Measurements from ENCODE around the gene PIGN.

Gene PIGN, protein sequence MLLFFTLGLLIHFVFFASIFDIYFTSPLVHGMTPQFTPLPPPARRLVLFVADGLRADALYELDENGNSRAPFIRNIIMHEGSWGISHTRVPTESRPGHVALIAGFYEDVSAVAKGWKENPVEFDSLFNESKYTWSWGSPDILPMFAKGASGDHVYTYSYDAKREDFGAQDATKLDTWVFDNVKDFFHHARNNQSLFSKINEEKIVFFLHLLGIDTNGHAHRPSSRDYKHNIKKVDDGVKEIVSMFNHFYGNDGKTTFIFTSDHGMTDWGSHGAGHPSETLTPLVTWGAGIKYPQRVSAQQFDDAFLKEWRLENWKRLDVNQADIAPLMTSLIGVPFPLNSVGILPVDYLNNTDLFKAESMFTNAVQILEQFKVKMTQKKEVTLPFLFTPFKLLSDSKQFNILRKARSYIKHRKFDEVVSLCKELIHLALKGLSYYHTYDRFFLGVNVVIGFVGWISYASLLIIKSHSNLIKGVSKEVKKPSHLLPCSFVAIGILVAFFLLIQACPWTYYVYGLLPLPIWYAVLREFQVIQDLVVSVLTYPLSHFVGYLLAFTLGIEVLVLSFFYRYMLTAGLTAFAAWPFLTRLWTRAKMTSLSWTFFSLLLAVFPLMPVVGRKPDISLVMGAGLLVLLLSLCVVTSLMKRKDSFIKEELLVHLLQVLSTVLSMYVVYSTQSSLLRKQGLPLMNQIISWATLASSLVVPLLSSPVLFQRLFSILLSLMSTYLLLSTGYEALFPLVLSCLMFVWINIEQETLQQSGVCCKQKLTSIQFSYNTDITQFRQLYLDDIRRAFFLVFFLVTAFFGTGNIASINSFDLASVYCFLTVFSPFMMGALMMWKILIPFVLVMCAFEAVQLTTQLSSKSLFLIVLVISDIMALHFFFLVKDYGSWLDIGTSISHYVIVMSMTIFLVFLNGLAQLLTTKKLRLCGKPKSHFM

GRCh38 chr18:62186774-62187542, at the start of gene PIGN, which contains the start of gene RELCH:
PIGN (minus strand) TSS chr18:62187056; CDS start chr18:62161353, 25,703 bp downstream.
RELCH (plus strand) TSS chr18:62187255; CDS start chr18:62187506, 251 bp downstream.
- peak; percentile 93 for DNase-seq

DNA sequence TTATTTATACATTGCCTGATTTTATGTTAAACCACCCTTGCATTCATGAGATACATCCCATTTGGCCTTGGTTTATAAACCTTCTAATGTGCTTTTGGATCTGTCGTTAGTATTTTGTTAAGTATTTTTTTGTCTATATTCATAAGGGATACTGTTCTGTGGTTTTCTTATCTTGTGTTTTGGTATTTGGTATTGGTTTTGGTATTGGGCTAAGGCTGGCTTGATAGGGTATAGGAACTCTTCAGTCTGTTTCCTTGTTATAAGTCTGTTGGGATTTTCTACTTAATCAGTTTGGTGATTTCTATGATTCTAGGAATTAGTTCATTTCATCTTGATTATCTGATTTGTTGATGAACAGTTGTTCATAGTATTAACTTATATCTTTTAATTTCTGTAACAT, 49.4 kb upstream of the PIGN start:
- DNase-seq: no peak

DNA sequence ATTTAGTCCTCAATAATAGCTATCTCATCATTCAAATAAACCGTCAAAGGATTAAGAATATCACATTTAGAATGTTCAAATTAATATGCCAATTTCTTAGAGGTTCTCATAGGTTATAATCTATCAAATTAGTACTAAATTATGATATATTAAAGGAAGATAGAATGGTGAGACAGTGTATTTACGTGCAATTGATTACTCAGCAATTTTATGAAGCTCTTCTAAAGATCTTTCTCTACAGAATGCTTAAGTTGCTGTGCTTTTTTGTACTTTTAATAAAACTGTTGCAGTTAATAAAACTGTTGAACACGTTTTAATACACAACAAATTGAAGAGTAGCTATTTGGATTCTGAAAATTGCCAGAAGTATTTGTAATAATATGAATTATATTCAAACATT, 39.2 kb upstream of the PIGN start:
- no peak for DNase-seq

- no peak for DNase-seq
These were observed 37.4 kb upstream of the PIGN start for GRCh38 chr18:62224229-62224628.

- no peak for DNase-seq
These were observed 27.9 kb upstream of the PIGN start for GRCh38 chr18:62214790-62215189.

- no peak for DNase-seq
These were observed 24.5 kb upstream of the PIGN start for GRCh38 chr18:62211325-62211828.

- DNase-seq: no peak
These were observed 23.3 kb upstream of the PIGN start for GRCh38 chr18:62210138-62210537.

DNA sequence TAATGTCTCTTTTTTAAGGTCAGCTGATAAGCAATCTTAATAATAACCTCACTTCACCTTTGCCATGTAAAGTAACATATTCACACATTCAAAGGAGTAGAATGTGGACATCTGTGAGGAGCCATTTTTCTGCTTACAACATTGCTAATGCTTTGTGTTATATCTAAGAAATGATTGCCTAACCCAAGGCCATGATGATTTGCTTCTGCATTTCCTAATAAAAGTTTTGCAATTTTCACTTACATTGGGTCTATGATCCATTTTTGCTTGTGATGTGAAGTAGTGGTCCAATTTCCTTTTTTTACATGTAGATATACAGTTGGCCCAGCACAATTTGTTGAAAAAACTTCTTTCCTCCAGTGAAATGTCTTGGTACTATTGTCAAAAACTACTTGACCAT, 22.2 kb upstream of the PIGN start:
- no peak for DNase-seq

GRCh38 chr18:62206593-62206992, 19.7 kb upstream of the PIGN start:
- DNase-seq: no peak

GRCh38 chr18:62205824-62206223, 19.0 kb upstream of the PIGN start:
- no peak for DNase-seq

DNA sequence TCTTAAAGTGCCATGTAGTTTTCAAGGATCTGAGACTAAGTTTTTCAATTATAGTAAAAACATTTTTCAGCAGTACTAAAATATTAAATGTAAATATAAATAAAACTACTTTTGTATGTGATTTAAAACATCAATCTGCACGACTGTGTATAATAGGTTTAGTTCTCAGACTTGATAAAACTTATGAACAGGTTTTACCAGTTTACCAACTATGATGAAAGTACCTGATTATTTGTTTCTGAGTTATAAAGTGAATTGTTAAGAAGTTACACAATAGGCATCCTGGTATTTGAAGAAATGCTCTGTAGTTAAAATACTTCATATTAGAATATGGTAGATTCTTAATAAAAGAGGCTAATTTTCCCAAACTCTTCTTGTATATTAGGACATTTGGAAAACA, 15.0 kb upstream of the PIGN start:
- DNase-seq: no peak

DNA sequence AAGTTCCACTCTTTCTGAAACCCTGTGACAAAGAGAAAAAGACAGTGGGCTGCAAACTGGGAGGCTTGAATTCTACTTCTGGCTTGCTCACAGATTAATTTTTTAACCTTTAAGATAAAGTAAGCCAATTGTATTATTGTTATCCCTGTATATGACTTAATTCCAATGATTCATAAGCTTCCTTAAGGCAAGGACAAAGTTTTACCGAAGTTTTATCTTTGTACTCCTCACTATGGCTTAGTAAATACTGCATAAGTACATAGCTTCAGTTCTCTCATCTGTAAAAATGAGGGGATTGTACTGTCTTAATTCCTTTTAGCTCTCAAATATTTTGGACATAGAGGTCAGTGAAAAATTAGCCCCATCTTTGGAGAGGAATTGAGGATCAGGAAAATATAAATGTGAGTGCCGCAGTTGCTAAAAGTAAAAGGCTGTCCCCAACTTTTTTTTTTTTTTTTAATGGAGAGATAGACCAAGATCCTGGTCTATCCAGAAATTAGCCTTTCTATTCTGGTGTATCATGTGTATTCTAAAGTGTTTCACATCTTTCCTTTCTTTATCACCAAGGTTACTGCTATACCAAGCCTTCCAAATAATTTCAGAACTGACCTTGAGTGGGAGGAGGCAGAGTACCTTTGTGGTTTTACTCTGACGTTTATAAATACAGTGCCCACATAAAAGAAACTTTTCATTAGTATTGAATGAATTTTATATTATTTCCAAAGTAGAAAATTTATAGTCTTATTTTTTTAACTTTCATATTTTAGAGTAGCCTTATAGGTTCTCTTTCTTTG, 13.5 kb upstream of the PIGN start:
- DNase-seq: no peak

DNA sequence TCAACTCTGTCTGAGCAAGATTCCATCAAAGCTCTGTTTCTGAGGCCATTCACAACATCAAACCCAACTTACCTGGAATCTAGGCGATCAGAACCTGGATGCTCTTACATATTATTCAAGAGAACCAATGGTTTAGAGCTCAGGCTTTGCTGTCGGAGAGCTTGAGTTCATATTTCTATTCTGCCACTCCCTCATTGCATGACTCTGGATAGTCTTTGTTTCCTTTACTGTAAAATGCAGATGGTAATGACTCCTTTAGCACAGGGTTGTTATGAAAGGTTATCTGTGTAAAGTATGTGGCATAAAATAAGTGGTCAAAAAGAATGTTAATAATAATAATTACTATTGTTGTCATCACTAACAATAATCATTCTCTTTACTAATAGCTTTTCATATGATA, 12.8 kb upstream of the PIGN start:
- DNase-seq: no peak

- DNase-seq: no peak
These were observed 11.4 kb upstream of the PIGN start for GRCh38 chr18:62198259-62198658.

- DNase-seq: no peak
These were observed 10.1 kb upstream of the PIGN start for GRCh38 chr18:62196980-62197379.

DNA sequence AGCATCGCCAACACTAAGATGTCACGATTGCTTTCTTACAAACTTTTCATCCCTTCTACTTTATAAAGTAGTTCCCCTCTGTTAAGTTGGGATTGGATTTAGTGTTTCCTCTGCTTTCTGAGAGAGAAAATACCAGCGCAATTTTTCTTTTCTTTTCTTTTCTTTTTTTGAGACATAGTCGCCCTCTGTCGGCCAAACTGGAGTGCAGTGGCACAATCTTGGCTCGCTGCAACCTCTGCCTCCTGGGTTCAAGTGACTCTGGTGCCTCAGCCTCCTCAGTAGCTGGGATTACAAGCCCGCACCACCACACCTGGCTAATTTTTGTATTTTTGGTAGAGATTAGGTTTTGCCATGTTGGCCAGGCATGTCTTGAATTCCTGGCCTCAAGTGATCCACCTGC, 9.2 kb upstream of the PIGN start:
- no peak for DNase-seq

DNA sequence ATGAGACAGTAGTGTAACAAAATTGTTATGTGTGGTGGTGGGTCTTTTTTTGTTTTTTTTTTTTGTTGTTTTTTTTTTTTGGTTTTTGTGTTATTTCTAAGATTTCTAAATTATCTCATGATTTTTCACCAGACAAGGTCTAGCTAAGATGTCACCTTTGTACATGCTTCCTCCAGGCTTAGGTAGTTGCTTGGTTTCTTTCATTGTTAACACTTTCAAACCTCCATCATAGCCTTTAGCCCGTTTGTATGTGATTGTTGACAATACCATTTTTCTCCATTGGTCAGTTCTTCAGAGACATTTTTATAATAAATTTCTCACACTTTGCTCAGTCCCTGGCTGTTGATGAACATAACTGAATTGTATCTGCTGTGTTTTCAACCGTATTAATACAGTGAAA, 2.4 kb upstream of the PIGN start:
- DNase-seq: no peak

- peak; percentile 9 for DNase-seq
These were observed 971 bp upstream of the PIGN start for GRCh38 chr18:62187543-62188510.

DNA sequence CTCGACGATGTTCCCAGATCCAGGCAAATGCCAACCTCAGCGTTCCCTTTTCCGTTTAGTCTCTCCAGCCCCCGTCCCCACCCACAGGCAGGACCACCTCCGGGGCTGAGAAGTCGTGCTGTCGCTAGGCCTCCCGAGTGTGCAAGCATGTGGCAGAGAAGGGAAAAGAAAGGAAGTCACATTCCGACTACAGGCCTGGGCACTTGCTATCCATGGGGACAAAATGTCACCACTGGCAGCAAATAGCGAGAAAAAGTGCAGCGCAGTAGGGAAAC, 420 bp downstream of the PIGN start:
- no peak for DNase-seq

- DNase-seq: no peak
These were observed 3.2 kb downstream of the PIGN start for GRCh38 chr18:62183578-62184195.

DNA sequence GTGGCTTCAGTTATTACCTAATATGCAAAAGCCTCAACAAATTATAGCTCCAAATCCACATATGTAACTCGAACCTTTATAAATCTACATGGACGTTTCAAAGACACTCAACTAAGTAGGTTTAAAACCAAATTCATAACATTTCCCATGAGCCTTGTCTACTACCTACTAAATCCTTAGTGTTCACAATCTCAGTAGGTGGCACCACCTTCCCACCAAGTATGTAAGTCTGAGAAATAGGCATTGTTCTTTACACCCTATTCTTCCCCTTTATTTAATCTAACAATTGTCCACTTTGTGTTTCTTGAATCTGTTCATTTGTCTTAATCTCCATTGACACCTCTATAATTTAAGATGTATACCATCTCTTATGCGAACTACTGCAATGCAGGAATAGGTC, 4.6 kb downstream of the PIGN start:
- DNase-seq: no peak
